ENCODE data around the gene SECTM1.
A peak's percentile ranks its signal among the peaks of the same experiment; 100 is the strongest.

The SECTM1 gene

DNA sequence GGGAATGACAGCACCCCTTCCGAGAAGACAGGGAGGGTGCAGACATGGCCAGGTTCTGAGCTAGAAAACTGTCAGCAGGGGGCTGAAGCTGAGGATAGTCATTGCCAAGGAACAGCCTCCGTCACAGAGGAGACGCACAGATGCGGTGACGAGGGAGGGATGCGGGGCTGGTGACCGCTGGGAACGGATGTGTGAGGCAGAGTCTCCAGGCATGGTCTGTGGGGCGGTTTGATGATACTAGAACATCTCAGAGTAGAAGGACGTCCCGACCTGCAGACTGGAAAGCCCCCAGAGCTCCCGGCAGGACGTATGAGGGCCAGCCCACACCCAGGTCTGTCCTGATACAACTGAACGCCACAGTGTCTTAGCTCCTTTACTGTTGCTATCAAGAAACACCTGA is 58.2 kb downstream of the SECTM1 start:
- H3K9me3 Mint-ChIP-seq, result no peaks in the 10 kb centered on the region
- peaks cover 11% of the 10 kb centered on the region for H3K27me3 Mint-ChIP-seq (ENCODE audit: low read depth)
- H3K4me3 Mint-ChIP-seq, result peak overlapping the region; percentile 34 to 82 (median 71)
- H3K27ac Mint-ChIP-seq, result peak overlapping the region in 1 of 3 experiments; percentile 41
- H3K4me1 Mint-ChIP-seq, result peaks cover 27% of the 10 kb centered on the region
- peaks cover 20% of the 10 kb centered on the region for H3K36me3 Mint-ChIP-seq (ENCODE audit: low read depth)
- TF ChIP-seq, protein P1, sequence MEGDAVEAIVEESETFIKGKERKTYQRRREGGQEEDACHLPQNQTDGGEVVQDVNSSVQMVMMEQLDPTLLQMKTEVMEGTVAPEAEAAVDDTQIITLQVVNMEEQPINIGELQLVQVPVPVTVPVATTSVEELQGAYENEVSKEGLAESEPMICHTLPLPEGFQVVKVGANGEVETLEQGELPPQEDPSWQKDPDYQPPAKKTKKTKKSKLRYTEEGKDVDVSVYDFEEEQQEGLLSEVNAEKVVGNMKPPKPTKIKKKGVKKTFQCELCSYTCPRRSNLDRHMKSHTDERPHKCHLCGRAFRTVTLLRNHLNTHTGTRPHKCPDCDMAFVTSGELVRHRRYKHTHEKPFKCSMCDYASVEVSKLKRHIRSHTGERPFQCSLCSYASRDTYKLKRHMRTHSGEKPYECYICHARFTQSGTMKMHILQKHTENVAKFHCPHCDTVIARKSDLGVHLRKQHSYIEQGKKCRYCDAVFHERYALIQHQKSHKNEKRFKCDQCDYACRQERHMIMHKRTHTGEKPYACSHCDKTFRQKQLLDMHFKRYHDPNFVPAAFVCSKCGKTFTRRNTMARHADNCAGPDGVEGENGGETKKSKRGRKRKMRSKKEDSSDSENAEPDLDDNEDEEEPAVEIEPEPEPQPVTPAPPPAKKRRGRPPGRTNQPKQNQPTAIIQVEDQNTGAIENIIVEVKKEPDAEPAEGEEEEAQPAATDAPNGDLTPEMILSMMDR (IDR thresholded peaks at IDR 0.05; ENCODE audit: unreplicated experiment in 3 of 3), result no peak

DNA sequence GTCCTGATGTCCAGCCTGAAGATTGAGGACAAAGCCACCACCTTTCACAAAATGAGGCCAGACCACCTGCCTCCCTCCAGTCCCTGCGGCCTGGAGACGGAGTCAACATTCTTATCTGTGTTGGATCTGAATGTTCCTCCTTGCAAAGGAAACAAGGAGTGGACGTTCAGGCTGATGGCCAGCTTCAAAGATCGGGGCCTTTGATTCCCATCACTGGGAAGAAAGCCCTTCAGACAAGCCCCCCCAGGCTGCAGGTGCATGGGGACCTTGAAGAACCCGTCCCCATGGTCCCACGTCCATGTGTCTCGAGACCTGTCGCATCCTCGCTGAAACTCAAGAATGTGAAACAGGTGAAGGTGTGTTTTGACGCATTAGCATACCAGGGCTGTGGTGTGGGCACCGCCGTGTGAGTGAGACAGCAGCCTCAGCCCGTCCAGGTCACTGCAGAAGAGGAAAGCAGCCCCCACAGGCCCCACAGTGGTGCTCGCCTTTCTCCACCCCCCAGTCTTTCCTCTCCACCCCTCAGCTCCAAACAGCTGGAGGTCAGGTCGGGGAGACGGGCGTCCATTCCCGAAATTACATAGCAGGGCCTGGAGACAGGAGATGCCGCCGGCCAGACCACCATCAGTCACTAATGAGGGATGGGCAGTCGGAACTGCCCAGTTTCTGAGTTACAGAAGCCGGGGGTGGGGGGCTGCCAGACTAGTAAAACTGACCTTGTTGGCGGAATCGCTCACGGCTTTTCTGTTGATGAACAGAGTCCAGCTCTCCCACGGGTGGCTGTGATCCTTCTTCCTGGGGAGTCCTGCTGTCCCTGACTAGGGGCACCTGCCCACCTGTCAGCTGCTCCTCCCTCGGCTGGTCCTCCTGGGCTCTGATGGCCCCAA is 59.2 kb downstream of the SECTM1 start:
- TF ChIP-seq, protein P1 (IDR thresholded peaks at IDR 0.05; ENCODE audit: unreplicated experiment in 3 of 3), result no peak
- H3K9me3 Mint-ChIP-seq, result no peaks in the 10 kb centered on the region
- H3K27ac Mint-ChIP-seq, result peak overlapping the region; percentile 73 to 97 (median 75)
- peaks cover 36% of the 10 kb centered on the region for H3K4me1 Mint-ChIP-seq
- peak overlapping the region; percentile 90 to 95 (median 93) for H3K4me3 Mint-ChIP-seq
- H3K36me3 Mint-ChIP-seq (ENCODE audit: low read depth), result peaks cover 29% of the 10 kb centered on the region
- peaks cover 11% of the 10 kb centered on the region for H3K27me3 Mint-ChIP-seq (ENCODE audit: low read depth)

DNA sequence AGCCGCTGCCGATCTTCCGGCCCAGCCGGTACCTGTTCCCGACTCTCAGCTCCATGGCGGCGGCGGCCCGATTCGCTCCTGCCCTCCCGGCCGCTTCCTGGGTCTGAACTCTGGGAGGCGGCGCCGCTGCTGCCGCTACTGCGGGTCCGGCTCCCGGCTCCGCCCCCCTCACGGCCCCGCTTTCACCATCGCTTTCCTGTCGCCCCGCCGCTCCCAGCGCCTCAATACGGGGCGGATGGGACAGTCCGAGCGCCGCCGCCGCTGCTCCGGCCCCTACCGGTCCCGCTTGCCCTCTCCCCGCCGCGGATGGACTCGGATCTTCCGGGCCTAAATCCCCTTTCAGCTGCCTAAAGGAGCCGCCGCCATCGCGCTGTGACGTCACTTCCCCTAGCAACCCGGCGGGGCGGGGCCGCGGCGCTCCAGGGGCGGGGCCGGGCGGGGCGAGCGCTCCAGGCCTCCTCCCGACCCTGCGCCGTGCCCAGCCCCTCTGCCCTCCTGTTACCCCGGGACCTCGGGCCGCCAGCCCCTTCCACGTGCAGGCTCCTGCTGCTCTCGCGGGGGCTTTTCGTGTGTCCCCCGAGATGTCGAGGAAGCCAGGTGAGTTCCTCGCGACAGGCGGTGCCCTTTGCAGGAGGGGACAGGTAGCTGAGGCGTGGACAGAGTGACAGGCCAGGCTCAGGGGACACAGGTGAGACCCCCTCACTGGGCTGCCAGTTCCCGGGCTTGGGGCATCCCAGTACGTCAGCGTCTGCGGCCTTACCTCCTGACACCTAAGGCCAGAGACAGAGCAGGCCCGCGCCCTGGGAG is 60.0 kb downstream of the SECTM1 start, which contains the start of gene CSNK1D:
Gene CSNK1D (minus strand): TSS at position 374 of the 807 bp plus-strand sequence. CDS start 319 bp downstream, at position 55.
- Mint-ChIP-seq H3K4me1 (peaks cover 41% of the 10 kb centered on the region), H3K9me3 (no peaks in the 10 kb centered on the region), H3K36me3 (ENCODE audit: low read depth) (peaks cover 33% of the 10 kb centered on the region), H3K27me3 (ENCODE audit: low read depth) (peaks cover 7% of the 10 kb centered on the region), H3K27ac (peak within 1 kb of the TSS; percentile 97 to 100 (median 99)), H3K4me3 (peak within 1 kb of the TSS; percentile 93 to 98 (median 95))
- TF ChIP-seq, protein P1 (IDR thresholded peaks at IDR 0.05; ENCODE audit: unreplicated experiment in 3 of 3), result no peak

DNA sequence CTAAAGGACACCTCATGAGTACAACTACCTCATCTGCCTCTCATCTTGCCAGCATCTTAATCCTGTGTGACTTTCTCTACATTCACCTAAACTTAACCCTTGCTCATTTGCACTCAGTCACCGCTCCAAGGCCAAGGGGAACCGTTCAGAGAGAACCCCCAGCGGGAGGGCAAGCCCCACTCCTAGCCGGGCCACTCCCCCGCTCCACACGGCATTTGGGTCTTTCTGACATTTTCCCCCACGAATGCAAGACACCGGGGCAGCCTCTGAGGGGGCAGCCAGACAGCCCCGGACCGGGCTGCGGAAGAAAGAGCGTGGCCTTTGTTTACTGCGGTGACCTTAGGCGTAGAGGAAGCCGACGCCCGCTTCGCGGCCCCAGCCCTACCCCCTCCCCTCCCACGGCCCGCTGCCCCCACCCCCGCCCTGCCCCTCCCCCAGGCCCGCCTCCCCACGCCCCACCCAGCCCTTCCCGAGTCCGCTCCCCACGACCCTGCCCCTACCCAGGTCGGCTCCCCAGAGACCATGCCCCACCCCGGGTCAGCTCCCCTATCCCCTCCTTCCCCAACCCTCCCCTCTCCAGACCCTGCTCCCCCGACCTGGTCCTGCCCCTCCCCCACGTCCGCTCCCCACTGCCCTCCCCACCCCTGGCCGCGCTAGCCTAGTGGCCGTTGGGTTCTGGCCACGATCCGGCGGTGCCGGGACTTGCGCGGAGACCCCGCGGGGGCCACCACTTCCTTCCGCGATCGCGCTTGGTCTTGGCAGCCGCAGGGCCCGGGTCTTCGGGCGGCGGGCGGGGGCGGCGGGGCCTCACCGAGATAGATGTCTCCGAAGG is 60.9 kb downstream of the SECTM1 start:
- TF ChIP-seq, protein P1 (IDR thresholded peaks at IDR 0.05; ENCODE audit: unreplicated experiment in 3 of 3), result no peak
- peak overlapping the region; percentile 97 to 100 (median 99) for H3K27ac Mint-ChIP-seq
- peaks cover 7% of the 10 kb centered on the region for H3K27me3 Mint-ChIP-seq (ENCODE audit: low read depth)
- peaks cover 42% of the 10 kb centered on the region for H3K4me1 Mint-ChIP-seq
- no peaks in the 10 kb centered on the region for H3K9me3 Mint-ChIP-seq
- peaks cover 35% of the 10 kb centered on the region for H3K36me3 Mint-ChIP-seq (ENCODE audit: low read depth)
- H3K4me3 Mint-ChIP-seq, result peak overlapping the region; percentile 93 to 98 (median 95)

DNA sequence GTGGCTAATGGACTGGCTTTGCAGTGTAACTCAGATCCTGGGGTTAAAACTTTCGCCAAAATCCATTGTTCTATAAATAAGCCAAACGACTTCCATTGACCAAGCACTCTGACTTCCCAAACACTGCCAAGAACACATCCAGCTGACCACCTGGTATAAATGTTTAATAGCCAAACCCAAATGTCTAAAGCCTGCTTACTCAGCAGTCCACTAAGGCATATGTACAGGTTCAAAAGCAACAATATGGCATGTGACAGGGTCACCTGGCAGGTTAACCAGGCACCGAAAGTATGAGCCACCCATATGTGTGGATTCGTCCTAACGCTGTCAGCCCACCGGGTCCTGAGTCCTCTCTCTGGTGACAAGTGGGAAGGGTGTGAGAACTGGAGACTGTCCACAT is 62.2 kb downstream of the SECTM1 start:
- Mint-ChIP-seq H3K27ac (peak overlapping the region in 1 of 3 experiments; percentile 94), H3K4me1 (peaks cover 44% of the 10 kb centered on the region), H3K4me3 (peak overlapping the region; percentile 91 to 98 (median 93)), H3K36me3 (ENCODE audit: low read depth) (peaks cover 39% of the 10 kb centered on the region), H3K9me3 (no peaks in the 10 kb centered on the region), H3K27me3 (ENCODE audit: low read depth) (peaks cover 4% of the 10 kb centered on the region)
- TF ChIP-seq, protein P1 (IDR thresholded peaks at IDR 0.05; ENCODE audit: unreplicated experiment in 3 of 3), result no peak

All from nephron (organoid).